DMS53 treated with DMSO at 0.1 percent for 48 hours (cell line): ENCODE results near the gene FIS1.
"Not testable (repeated sequence)": the region's sequence is repeated elsewhere in the genome, so short reads cannot be mapped to it uniquely, and the experiment has no call there.

Source experiments
- DNase-seq: peaks from one replicate; lab custom pipeline; 2025; ENCODE audit not compliant: unreplicated experiment; lab: John Stamatoyannopoulos, UW

Gene FIS1

GRCh38 chr7:101244375-101245146 lies at the start of gene FIS1:
TSS of gene FIS1 (minus strand) at chr7:101245081. CDS start at chr7:101245004, 77 bp downstream.
- peak; percentile 96 for DNase-seq

GRCh38 chr7:101294039-101294831 lies 49.4 kb upstream of the FIS1 start:
- DNase-seq, result no peak

- DNase-seq, result not testable (repeated sequence)
These were observed 48.5 kb upstream of the FIS1 start for GRCh38 chr7:101293069-101294021.

DNA sequence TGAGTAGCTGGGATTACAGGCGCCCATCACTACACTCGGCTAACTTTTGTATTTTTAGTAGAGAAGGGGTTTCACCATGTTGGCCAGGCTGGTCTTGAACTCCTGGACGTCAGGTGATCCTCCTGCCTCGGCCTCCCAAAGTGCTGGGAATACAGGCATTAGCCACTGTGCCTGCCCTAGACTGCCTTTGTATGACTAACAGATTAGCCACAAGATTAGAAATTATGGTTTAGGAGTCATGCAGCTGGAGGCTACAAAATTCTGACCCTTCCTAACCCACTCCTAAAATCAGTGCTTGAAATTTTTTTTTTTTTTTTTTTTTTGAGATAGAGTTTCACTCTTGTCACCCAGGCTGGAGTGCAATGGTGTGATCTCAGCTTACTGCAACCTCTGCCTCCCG lies 47.7 kb upstream of the FIS1 start:
- not testable (repeated sequence) for DNase-seq

DNA sequence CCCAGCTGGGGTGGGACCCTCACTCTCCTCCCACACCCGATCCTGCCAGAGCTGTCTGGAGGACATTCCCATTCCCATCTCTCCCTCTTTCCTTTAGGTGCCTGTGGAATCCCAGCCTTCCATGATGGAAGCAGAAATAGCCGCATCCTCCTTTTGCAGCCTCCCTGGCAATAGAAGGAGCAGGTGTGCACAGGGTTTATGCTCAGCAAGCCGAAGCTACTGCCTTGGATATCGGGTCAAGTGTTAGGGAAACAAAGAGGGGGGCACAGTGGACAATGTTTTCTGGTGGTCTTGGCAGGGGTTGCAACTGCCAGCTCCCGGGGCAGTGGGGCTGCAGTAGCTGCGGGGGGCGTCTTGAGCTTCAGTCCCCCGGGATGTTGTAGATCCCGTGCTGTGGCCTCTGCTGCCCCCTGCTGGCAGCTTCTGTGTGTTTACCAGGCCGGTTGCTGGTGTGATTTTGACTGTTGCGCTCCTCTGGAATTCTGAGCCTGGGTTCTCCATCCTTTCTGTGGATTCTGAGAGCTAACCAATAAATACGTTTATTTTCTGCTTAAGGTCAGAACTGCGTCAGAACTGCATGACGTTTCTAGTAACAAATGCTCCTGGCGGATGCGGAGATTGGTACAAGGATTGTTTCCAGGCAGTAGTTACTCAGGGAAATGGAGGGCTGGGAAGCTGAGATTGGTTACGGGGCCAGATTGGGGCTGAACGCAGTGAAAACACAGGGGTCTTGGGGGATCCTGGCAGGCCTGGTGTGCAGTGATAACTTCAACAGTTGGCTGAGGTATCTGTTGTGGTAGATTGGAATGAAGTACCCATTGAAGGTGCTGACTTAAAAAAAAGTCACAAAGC lies 45.5 kb upstream of the FIS1 start:
- DNase-seq, result peak; percentile 10

- not testable (repeated sequence) for DNase-seq
These were observed 44.8 kb upstream of the FIS1 start for GRCh38 chr7:101289687-101290086.

- no peak for DNase-seq
These were observed 43.6 kb upstream of the FIS1 start for GRCh38 chr7:101288439-101288838.

GRCh38 chr7:101287032-101287431 lies 42.2 kb upstream of the FIS1 start:
- DNase-seq, result no peak

GRCh38 chr7:101285880-101286279 lies 41.0 kb upstream of the FIS1 start:
- not testable (repeated sequence) for DNase-seq

DNA sequence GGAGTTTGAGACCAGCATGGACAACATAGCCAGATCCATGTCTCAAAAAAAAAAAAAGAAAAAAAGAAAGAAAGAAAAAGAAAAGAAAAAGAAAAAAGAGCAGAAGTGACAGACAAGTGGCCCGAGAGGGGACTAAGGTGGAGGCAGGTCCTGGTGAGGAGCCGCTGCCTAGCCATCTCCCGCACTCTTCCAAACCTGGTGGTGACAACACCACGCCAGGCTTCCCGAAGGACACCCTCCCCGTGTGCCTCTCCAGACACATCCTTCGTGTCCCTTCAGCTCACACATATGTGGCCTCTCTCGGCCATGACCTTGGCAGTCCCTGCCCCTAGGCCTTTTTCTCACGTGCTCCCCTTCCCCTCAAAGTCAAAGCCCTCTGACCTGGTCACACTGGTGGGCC lies 40.3 kb upstream of the FIS1 start:
- DNase-seq, result no peak

DNA sequence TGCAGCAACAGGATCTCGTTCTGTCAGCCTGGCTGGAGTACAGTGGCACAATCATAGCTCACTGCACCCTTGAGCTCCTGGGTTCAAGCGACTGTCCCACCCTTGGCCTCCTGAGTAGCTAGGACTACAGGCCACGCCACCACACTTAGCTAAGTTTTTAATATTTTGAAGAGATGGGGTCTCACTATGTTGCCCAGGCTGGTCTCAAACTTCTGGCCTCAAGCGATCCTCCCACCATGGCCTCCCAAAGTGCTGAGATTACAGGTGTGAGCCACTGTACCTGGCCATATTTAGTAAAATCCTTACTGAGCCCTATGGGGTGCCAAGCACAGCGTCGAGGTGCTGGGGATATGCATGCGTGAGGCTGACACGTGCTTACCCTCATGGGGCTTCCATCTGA lies 36.0 kb upstream of the FIS1 start:
- not testable (repeated sequence) for DNase-seq

GRCh38 chr7:101278461-101279292 lies 33.8 kb upstream of the FIS1 start:
- no peak for DNase-seq

DNA sequence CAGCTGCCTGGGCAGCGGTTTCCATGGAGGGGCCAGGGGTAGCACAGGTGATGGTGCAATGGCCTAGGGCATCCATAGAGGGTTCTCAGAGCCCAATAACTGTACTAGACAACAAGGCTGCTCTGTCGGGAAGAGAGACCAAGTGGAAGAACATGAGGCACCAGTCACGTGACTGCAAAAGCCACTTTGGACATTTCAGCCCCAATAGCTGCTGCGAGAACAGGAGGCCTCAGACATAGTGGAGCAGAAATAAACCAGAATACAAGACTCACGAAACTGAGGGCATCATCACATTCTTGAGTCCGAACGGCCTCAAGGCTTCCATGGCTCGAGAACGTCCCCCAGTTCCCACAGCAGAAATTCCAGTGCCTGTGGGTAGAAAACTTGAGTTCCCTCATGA lies 32.3 kb upstream of the FIS1 start:
- no peak for DNase-seq

- DNase-seq, result no peak
These were observed 28.3 kb upstream of the FIS1 start for GRCh38 chr7:101273206-101273605.

GRCh38 chr7:101271021-101271420 lies 26.1 kb upstream of the FIS1 start:
- DNase-seq, result no peak

GRCh38 chr7:101269664-101270063 lies 24.8 kb upstream of the FIS1 start:
- no peak for DNase-seq

GRCh38 chr7:101265622-101266516 lies 21.0 kb upstream of the FIS1 start:
- no peak for DNase-seq

- DNase-seq, result not testable (repeated sequence)
These were observed 19.3 kb upstream of the FIS1 start for GRCh38 chr7:101264102-101264706.
